GM12875 (cell line): ENCODE results near the gene DNAJC30.
A peak's percentile ranks its signal among the peaks of the same experiment; 100 is the strongest.
"Not testable (repeated sequence)": the region's sequence is repeated elsewhere in the genome, so short reads cannot be mapped to it uniquely, and the experiment has no call there.

ENCODE experiments used
- H3K4me3 ChIP-seq: one replicate; pipeline ENCODE4 v1.5.1; 2011; ENCODE audit warnings: low read depth, low read length, control low read depth
- CTCF ChIP-seq: IDR thresholded peaks from 2 replicates; pipeline ENCODE4 v1.5.1; 2011; ENCODE audit warnings: low read depth, mild to moderate bottlenecking, control low read depth, inconsistent platforms, low read length, moderate library complexity, borderline replicate concordance; ENCODE audit not compliant: insufficient read depth

The DNAJC30 gene

GRCh38 chr7:73717025-73717807 is 34.0 kb upstream of the DNAJC30 start:
- TF ChIP-seq CTCF, result no peak
- peak overlapping the region; percentile 7 for H3K4me3 ChIP-seq

GRCh38 chr7:73716318-73716890 is 33.2 kb upstream of the DNAJC30 start:
- no peak overlapping the region for H3K4me3 ChIP-seq
- TF ChIP-seq CTCF, result no peak

GRCh38 chr7:73715648-73716317 is 32.5 kb upstream of the DNAJC30 start:
- TF ChIP-seq CTCF, result no peak
- no peak overlapping the region for H3K4me3 ChIP-seq

GRCh38 chr7:73713319-73713718 is 30.1 kb upstream of the DNAJC30 start:
- H3K4me3 ChIP-seq, result not testable (repeated sequence)

GRCh38 chr7:73712773-73713172 is 29.5 kb upstream of the DNAJC30 start:
- TF ChIP-seq CTCF, result no peak
- H3K4me3 ChIP-seq, result no peak overlapping the region

- no peak for TF ChIP-seq CTCF
- no peak overlapping the region for H3K4me3 ChIP-seq
Observed at GRCh38 chr7:73708961-73709549, 25.8 kb upstream of the DNAJC30 start.

GRCh38 chr7:73707045-73707631 is 23.9 kb upstream of the DNAJC30 start:
- TF ChIP-seq CTCF, result no peak
- no peak overlapping the region for H3K4me3 ChIP-seq
